Activated naive CD8-positive, alpha-beta T cell treated with anti-CD3 and anti-CD28 coated beads, Interleukin-2, amount 50 U/mL, for 16 hours (primary cell): Measurements from ENCODE around the gene ATP5F1D.

Experiments used
- DNase-seq: peaks from one replicate; pipeline ENCODE4 v3.0.0-alpha.2; 2020; ENCODE audit warnings: low read depth, low spot score

Gene ATP5F1D

DNA sequence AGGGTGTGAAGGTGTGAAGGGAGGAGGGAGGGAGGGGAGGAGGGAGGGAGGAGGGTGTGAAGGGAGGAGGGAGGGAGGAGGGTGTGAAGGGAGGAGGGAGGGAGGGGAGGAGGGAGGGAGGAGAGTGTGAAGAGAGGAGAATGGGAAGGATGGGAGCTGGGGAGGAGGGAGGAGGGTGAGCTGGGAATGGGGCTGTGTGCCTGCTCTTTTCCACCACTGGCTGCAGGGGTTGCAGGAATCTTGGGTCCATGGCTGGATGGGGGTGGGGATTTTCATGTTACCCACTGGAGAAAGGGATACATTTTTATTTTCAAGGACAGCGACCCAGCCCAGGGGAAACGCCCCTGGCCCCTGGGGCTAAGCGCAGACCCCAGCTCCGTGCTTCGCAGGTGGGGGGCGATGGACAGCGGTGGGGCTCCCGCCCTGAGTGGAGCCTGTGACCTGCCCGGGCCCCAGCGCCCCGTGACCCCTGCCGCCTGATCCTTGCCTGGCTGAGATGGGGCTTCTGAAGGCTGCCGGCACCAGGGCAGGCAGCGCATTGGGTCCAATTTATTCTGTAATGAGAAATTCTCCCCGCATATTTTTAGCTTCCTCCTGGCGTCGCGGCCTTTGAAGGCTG, 41.1 kb downstream of the ATP5F1D start:
- DNase-seq, result no peak

DNA sequence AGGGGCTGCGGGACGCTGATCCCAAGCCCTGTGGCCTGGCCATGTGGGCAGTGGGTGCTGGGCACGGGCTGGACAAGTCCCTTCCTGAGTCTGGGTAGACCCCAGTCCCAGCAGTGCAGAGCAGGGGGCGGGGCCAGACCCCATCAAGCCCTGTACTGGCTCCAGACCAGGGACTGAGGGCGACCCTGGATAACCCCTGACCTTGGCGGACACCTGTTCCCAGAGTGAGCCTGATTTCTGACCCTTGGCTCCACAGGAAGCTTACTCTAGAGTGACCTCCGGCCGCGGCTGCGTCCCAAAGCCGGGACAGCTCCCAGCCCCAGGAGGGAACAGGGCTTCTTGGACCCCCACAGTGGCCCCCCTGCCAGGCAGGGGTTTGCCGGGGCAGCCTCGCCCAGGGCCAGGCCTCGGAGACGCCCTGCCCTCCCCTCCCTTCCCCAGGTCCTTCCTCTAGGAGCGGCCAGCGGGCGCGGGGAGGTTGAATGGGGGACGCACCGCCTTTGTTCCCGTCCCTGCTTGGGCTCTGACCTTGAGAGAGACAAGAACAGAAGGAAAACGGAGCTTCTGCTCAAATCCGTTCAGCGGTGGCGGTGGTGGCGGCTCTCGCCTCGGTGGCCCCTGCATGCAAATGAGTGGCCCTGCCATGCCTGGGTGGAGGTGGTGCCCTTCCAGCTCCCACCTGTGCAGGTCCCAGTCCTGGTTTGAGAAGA, 41.8 kb downstream of the ATP5F1D start:
- no peak for DNase-seq

DNA sequence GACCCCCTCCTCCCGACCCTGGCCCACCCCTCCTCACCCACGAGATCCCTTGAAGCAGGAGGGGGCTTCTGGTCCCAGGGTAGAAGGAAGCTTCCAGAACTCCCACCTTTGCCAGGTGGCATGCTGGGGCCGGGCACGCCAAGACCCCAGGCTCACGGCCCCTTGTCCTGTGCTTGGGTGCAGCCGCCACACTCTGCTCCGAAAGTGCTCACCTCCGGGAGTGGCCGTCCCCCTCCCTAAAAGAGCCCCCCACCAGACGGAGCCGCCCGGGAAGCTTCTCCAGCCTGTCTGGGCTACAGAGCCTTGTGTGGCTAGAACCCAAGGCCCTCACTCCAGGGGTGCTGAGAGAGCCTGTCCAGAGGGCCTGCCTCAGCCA, 42.4 kb downstream of the ATP5F1D start:
- no peak for DNase-seq

GRCh38 chr19:1284293-1284978, 42.9 kb downstream of the ATP5F1D start:
- DNase-seq, result no peak

- no peak for DNase-seq
Measured at GRCh38 chr19:1284979-1285736, 43.6 kb downstream of the ATP5F1D start.

- no peak for DNase-seq
Measured at GRCh38 chr19:1285737-1286360, 44.3 kb downstream of the ATP5F1D start, which contains the start of gene EFNA2. Gene EFNA2, plus strand, starts transcription at chr19:1285873. Its CDS starts 296 bp downstream, at chr19:1286169.

- no peak for DNase-seq
Measured at GRCh38 chr19:1286487-1287353, 45.2 kb downstream of the ATP5F1D start.

DNA sequence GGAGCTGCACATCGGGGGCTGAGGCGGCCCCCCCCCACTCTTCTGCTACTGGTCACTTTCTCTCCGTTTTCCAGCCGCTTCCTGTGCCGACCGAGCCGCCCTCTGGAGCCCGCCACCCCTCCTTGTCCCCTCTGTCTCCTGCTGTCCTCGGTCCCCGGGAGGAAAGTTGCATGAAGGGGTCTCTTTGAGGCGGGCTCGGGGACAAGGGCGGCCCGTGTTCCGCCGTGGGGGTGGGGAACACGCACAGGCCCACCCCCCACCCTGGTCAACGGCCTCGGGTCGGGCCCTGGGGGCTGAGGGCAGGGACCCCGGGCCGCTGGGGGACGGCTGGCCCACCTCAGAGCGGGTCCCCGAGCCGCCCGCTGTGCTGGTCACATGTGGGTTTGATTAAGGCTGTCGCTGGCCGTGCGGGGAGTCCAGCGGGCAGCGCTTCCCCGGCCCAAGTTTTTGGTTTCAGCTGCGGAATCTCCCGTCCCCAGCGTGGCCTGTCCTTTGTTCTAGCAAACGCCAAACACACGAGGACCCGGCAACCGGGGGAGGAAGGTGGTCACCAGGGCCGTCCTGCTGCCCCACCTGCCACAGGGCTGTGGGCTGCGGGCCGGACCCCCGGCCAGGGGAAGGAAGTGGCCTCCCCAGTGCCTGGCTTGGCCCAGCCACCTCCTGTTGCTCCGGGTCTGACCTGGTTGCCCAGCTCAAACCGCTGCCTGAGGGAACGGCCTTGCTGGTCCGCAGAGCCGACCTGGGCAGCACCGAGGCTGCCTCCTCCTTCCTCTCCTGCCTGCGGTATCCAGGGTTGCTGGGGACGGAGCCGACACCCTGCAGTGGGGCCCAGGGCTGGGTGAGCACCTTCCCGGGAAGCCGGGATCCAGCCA, 46.0 kb downstream of the ATP5F1D start:
- no peak for DNase-seq

GRCh38 chr19:1288226-1288612, 46.7 kb downstream of the ATP5F1D start:
- DNase-seq, result no peak

GRCh38 chr19:1288833-1289685, 47.5 kb downstream of the ATP5F1D start:
- no peak for DNase-seq

- DNase-seq, result no peak
Measured at GRCh38 chr19:1289686-1290025, 48.1 kb downstream of the ATP5F1D start.

DNA sequence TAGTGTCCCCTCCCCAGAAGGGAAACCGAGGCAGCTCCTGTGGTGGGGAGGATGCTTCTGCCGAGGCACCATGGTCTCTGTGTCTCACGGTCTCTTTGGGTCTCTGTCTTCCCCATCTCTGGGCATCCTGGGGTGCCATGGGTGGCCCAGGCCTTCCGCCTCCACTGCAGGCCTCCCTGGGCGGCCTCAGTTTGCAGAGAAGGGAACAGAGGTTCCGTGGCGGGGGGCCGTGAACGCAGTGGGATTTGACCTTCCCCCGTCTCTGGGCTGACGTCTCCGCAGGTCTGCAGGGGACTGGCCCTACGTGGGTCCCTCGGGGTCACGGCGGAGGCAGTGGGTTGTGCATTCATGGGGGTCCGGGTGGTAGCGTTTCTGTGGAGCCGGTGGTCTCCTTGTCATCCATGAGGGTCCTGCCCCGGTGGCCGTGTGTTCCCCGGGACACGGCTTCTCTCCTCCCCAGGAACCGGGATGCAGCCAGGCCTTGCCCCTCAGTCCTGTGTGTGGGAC, 48.7 kb downstream of the ATP5F1D start:
- no peak for DNase-seq

DNA sequence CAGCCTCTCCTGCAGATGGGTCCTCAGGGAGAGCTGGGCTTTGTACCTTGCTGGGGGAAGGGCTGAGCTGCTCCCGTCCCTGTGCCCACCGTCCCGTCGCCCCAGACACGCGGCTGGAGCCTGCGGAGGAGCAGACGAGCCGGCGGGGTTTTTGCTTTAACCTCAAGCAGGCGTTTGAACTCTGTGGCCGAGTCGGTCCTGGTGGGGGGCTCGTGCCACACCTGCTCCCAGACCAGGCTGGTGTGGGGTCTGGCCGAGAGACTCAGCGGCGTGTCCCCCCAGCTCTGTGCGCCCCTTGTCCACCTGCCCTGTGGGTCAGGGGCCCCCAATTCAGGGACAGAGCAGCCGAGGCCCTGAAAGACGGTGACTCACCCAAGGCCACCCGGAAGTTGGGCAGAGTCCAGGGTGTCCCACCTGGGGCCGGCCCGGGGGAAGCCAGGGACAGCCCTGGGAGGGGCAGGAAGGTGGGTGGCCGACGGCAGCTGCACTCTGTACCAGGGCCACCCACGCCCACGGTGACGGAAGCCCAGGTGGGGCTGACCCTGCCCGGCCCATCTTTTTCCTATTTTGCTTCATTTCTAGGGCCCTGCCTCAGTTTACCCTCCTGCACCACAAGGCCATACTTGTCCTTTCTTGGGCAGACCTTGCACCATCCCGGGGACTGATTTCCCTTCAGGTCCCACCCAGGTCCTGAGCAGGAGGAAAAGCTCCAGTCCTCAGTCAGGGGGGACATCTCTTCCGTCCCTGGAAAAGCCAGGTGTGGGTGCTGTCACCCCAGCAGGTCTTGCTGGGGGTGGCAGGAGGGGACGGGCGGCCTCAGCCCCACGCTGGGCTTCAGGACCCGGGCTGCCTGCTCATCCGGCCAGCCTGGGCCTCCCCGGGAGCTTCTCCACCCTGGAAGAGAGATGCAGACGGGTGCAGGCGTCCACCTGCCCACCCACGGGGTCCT, 49.4 kb downstream of the ATP5F1D start:
- DNase-seq, result no peak

- no peak for DNase-seq
Measured at GRCh38 chr19:1291761-1292418, 50.3 kb downstream of the ATP5F1D start.

- no peak for DNase-seq
Measured at GRCh38 chr19:1292419-1293151, 51.0 kb downstream of the ATP5F1D start.
